Smooth muscle cell (in vitro differentiated cells): Measurements from ENCODE around the gene FOXD4L6. TPM values are rescaled to one million over a fixed set of nuclear protein-coding genes. Genes with fewer than 3 reads are reported as not detected.
"Not testable (repeated sequence)": the region's sequence is repeated elsewhere in the genome, so short reads cannot be mapped to it uniquely, and the experiment has no call there.

ENCODE experiments used
- DNase-seq: peaks from one replicate; lab custom pipeline; 2025; ENCODE audit not compliant: unreplicated experiment; lab: John Stamatoyannopoulos, UW
- H2AFZ ChIP-seq: fragments of 200-600 bp; sonication (generic); 2 replicates; pipeline ENCODE4 v1.6.0; 2016; ENCODE audit warnings: antibody characterized with exemption, low read depth, mild to moderate bottlenecking
- H3F3A ChIP-seq: fragments of 200-600 bp; sonication (generic); 2 replicates; pipeline ENCODE4 v1.6.0; 2017; ENCODE audit warnings: antibody characterized with exemption, low read depth
- H3K27ac ChIP-seq: fragments of 200-600 bp; sonication (generic); 2 replicates; pipeline ENCODE4 v1.5.1; 2016; ENCODE audit warnings: low read depth, mild to moderate bottlenecking
- H3K27me3 ChIP-seq: fragments of 200-600 bp; sonication (generic); 2 replicates; pipeline ENCODE4 v1.6.1; 2016; ENCODE audit warnings: low read depth, mild to moderate bottlenecking
- H3K36me3 ChIP-seq: fragments of 200-600 bp; sonication (generic); 2 replicates; pipeline ENCODE4 v1.5.1; 2016; ENCODE audit warnings: low read depth
- H3K4me1 ChIP-seq: fragments of 200-600 bp; sonication (generic); 2 replicates; pipeline ENCODE4 v1.5.1; 2016; ENCODE audit warnings: low read depth
- H3K4me2 ChIP-seq: fragments of 200-600 bp; sonication (generic); 2 replicates; pipeline ENCODE4 v1.6.0; 2016; ENCODE audit warnings: mild to moderate bottlenecking
- H3K4me3 ChIP-seq: fragments of 200-600 bp; sonication (generic); 2 replicates; pipeline ENCODE4 v1.5.1; 2016; ENCODE audit warnings: mild to moderate bottlenecking
- H3K79me2 ChIP-seq: fragments of 200-600 bp; sonication (generic); 2 replicates; pipeline ENCODE4 v1.6.0; 2016; ENCODE audit warnings: low read depth, mild to moderate bottlenecking
- H3K9ac ChIP-seq: fragments of 200-600 bp; sonication (generic); 2 replicates; pipeline ENCODE4 v1.6.0; 2016; ENCODE audit warnings: low read depth
- H3K9me3 ChIP-seq: fragments of 200-600 bp; sonication (generic); replicated peaks from 2 replicates; pipeline ENCODE4 v1.5.1; 2016; ENCODE audit warnings: low read depth
- H4K20me1 ChIP-seq: fragments of 200-600 bp; sonication (generic); 2 replicates; pipeline ENCODE4 v1.6.0; 2016; ENCODE audit warnings: low read depth
- WGBS: methylation state at CpG from one replicate; pipeline ENCODE4 v1.1.7; 2016; ENCODE audit warnings: low lambda C conversion rate; 5-methylcytosine and 5-hydroxymethylcytosine counted together
- polyA plus RNA-seq: library from polyadenylated mRNA; unstranded; fragments of >200 nt; fragmentation: Nextera tagmentation; extraction: Ambion mirVana; gene quantifications from 2 replicates; pipeline ENCODE4 v1.2.1, GENCODE V29; 2016
- total RNA-seq: library from RNA; depleted of rRNA; stranded (reverse); fragments of >200 nt; gene quantifications from 2 replicates; pipeline ENCODE4 v1.2.3, GENCODE V29; 2014

Gene FOXD4L6
- total and polyA plus RNA-seq, 2 experiments from 2014 or later = 0.18 TPM; not detected in 1

DNA sequence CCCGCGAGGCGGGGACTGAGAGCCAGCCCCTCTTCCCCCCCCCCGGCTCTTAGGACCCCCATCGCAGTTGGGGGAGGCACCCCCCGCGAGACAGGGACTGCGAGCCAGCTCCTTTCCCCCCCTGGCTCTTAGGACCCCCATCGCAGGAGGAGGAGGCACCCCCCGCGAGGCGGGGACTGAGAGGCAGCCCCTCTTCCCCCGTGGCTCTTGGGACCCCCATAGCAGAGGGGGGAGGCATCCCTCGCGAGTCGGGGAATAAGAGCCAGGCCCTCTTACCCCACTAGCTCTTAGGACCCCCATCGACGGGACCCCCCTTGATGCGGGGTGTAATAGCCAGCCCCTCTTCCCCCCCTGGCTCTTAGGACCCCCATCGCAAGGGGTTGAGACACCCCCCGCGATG is 19.7 kb downstream of the FOXD4L6 start:
- H3K79me2 ChIP-seq, H3K4me1 ChIP-seq, H3K36me3 ChIP-seq, H4K20me1 ChIP-seq, H3K9me3 ChIP-seq, H3K4me2 ChIP-seq, H2AFZ ChIP-seq, H3K27ac ChIP-seq, H3K9ac ChIP-seq, DNase-seq, H3F3A ChIP-seq, H3K4me3 ChIP-seq: not testable (repeated sequence)
- no CpG with 5 or more reads among the region's 22 CpGs for WGBS
- H3K27me3 ChIP-seq = peaks cover 14% of the 10 kb centered on the region

- H3K9me3 ChIP-seq, H3K4me3 ChIP-seq, H4K20me1 ChIP-seq, H3K27ac ChIP-seq, H3K9ac ChIP-seq, H3K4me1 ChIP-seq, H3F3A ChIP-seq, H2AFZ ChIP-seq, H3K4me2 ChIP-seq, DNase-seq, H3K36me3 ChIP-seq, H3K79me2 ChIP-seq: not testable (repeated sequence)
- H3K27me3 ChIP-seq = peaks cover 14% of the 10 kb centered on the region
- 38% methylated on average over 11 of the region's 34 CpGs for WGBS
Observed at GRCh38 chr9:41106472-41107116, 21.9 kb downstream of the FOXD4L6 start.

DNA sequence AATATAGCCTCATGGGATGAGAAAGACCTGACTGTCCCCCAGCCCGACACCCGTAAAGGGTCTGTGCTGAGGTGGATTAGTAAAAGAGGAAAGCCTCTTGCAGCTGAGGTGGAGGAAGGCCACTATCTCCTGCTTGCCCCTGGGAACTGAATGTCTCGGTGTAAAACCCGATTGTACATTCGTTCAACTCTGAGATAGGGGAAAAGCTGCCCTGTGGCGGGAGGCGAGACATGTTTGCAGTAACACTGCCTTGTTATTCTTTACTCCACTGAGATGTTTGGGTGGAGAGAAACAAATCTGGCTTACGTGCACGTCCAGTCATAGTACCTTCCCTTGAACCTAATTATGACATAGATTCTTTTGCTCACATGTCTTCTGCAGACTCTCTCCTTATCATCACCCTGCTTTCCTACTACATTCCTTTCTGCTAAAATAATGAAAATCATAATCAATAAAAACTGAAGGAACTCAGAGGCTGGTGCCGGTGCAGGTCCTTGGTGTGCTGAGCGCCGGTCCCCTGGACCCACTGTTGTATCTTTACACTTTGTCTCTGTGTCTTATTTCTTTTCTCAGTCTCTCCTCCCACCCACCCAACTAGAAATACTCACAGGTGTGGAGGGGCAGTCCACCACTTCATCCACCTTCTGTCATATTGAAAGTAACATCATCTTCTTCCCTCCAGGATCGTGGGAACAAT is 22.8 kb downstream of the FOXD4L6 start:
- not testable (repeated sequence) for H3K4me1 ChIP-seq, DNase-seq, H3K79me2 ChIP-seq, H3K27ac ChIP-seq, H3K36me3 ChIP-seq, H3K4me3 ChIP-seq, H3F3A ChIP-seq, H4K20me1 ChIP-seq, H3K9ac ChIP-seq, H3K9me3 ChIP-seq, H3K4me2 ChIP-seq, H2AFZ ChIP-seq
- H3K27me3 ChIP-seq = peaks cover 19% of the 10 kb centered on the region
- WGBS = 81% methylated on average over 10 of the region's 13 CpGs

DNA sequence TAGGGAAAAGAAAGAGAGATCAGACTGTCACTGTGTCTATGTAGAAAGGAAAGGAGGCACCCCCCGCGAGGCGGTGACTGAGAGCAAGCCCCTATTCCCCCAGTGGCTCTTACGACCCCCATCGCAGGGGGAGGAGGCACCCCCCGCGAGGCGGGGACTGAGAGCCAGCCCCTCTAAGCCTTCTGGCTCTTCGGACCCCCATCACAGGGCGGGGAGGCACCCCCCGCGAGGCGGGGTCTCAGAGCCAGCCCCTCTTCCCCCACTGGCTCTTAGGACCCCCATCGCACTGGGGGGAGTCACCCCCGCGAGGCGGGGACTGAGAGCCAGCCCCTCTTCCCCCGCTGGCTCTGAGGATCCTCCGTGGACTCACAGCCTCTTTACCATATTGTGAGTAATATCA is 23.9 kb downstream of the FOXD4L6 start:
- not testable (repeated sequence) for H3K9me3 ChIP-seq, H3K4me1 ChIP-seq, H4K20me1 ChIP-seq, H3K4me2 ChIP-seq, H3K36me3 ChIP-seq, H3K9ac ChIP-seq, H2AFZ ChIP-seq, DNase-seq, H3K79me2 ChIP-seq, H3K4me3 ChIP-seq, H3K27ac ChIP-seq, H3F3A ChIP-seq
- H3K27me3 ChIP-seq = peaks cover 20% of the 10 kb centered on the region
- 67% methylated on average over 15 of the region's 19 CpGs for WGBS

- not testable (repeated sequence) for H4K20me1 ChIP-seq, H3K4me2 ChIP-seq, H3K79me2 ChIP-seq, H3K9me3 ChIP-seq, H3F3A ChIP-seq, H3K36me3 ChIP-seq, H3K27me3 ChIP-seq, H3K27ac ChIP-seq, H2AFZ ChIP-seq, H3K9ac ChIP-seq, H3K4me3 ChIP-seq, DNase-seq, H3K4me1 ChIP-seq
- WGBS = 80% methylated on average over 7 of the region's 7 CpGs
Observed at GRCh38 chr9:41100508-41100907, 28.0 kb downstream of the FOXD4L6 start.

DNA sequence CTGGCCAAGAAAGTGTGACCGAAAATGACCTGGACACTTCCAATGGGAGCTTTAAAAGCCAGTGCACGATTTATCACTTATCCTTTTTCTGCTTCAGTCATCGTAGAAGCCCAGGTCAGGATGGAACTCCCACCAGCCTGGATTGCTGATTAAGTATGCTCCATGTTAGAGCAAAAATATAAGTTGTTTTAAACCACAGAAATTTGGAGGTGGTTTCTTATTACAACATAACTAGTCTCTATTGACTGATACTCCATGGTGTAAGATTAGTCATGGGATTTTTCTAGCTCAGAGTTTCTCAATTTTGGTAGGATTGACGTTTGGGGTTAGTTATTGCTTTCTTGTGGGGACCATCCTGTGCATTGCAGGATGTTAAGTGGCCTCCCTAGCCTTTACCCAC is 29.7 kb downstream of the FOXD4L6 start:
- H3K4me2 ChIP-seq, H2AFZ ChIP-seq, H3K27me3 ChIP-seq, H3K4me1 ChIP-seq, H3K79me2 ChIP-seq, H3F3A ChIP-seq, H4K20me1 ChIP-seq, DNase-seq, H3K4me3 ChIP-seq, H3K27ac ChIP-seq, H3K36me3 ChIP-seq, H3K9me3 ChIP-seq, H3K9ac ChIP-seq: not testable (repeated sequence)
- 56% methylated on average over 4 of the region's 4 CpGs for WGBS

GRCh38 chr9:41095060-41095459 is 33.4 kb downstream of the FOXD4L6 start:
- H3K4me3 ChIP-seq, H3K4me2 ChIP-seq, H3K9ac ChIP-seq, H3K27me3 ChIP-seq, H3K79me2 ChIP-seq, H3K9me3 ChIP-seq, H3K4me1 ChIP-seq, H3F3A ChIP-seq, DNase-seq, H3K36me3 ChIP-seq, H3K27ac ChIP-seq, H4K20me1 ChIP-seq, H2AFZ ChIP-seq: not testable (repeated sequence)
- WGBS = 47% methylated on average over 2 of the region's 2 CpGs

GRCh38 chr9:41094010-41094773 is 34.3 kb downstream of the FOXD4L6 start:
- DNase-seq, H2AFZ ChIP-seq, H3K9me3 ChIP-seq, H3K27ac ChIP-seq, H4K20me1 ChIP-seq, H3F3A ChIP-seq, H3K9ac ChIP-seq, H3K79me2 ChIP-seq, H3K27me3 ChIP-seq, H3K4me3 ChIP-seq, H3K4me2 ChIP-seq, H3K4me1 ChIP-seq, H3K36me3 ChIP-seq: not testable (repeated sequence)
- WGBS = 27% methylated on average over 3 of the region's 9 CpGs
